GM19452 (cell line): Measurements from ENCODE around the gene ISL1.

Source experiments
- ATAC-seq: cut with Tn5 transposase; IDR thresholded peaks from one replicate; pipeline ENCODE4 v1.9.1; 2021; ENCODE audit not compliant: unreplicated experiment

The ISL1 gene

GRCh38 chr5:51383131-51384121 is at the start of gene ISL1:
TSS of gene ISL1 (plus strand) at chr5:51383448. CDS start at chr5:51383672, 224 bp downstream.
- no peak for ATAC-seq

- no peak for ATAC-seq
Measured at GRCh38 chr5:51336878-51337277, 46.4 kb upstream of the ISL1 start.

GRCh38 chr5:51345106-51345505 is 38.1 kb upstream of the ISL1 start:
- ATAC-seq = no peak

GRCh38 chr5:51347157-51347556 is 36.1 kb upstream of the ISL1 start:
- ATAC-seq = no peak

- no peak for ATAC-seq
Measured at GRCh38 chr5:51347704-51348103, 35.5 kb upstream of the ISL1 start.

GRCh38 chr5:51371052-51371451 is 12.2 kb upstream of the ISL1 start:
- no peak for ATAC-seq

- no peak for ATAC-seq
Measured at GRCh38 chr5:51373880-51374523, 9.2 kb upstream of the ISL1 start.

GRCh38 chr5:51375084-51375483 is 8.2 kb upstream of the ISL1 start:
- ATAC-seq = no peak

- no peak for ATAC-seq
Measured at GRCh38 chr5:51376509-51376908, 6.7 kb upstream of the ISL1 start.

- no peak for ATAC-seq
Measured at GRCh38 chr5:51377151-51378060, 5.8 kb upstream of the ISL1 start.

- ATAC-seq = no peak
Measured at GRCh38 chr5:51378061-51378409, 5.2 kb upstream of the ISL1 start.

GRCh38 chr5:51378448-51379330 is 4.6 kb upstream of the ISL1 start:
- no peak for ATAC-seq

- no peak for ATAC-seq
Measured at GRCh38 chr5:51379331-51379700, 3.9 kb upstream of the ISL1 start.

GRCh38 chr5:51380603-51381207 is 2.5 kb upstream of the ISL1 start:
- ATAC-seq = no peak

GRCh38 chr5:51381761-51382474 is 1.3 kb upstream of the ISL1 start:
- no peak for ATAC-seq

- ATAC-seq = no peak
Measured at GRCh38 chr5:51382521-51383130, 622 bp upstream of the ISL1 start.

- no peak for ATAC-seq
Measured at GRCh38 chr5:51384281-51384840, 1.1 kb downstream of the ISL1 start.

- no peak for ATAC-seq
Measured at GRCh38 chr5:51385216-51385615, 2.0 kb downstream of the ISL1 start.
